A549 treated with RU486 at 1 μM for 4 hours (cell line): ENCODE results near the gene PRKD2. TPM values are rescaled to one million over a fixed set of nuclear protein-coding genes. Genes with fewer than 3 reads are reported as not detected.

ENCODE experiments used
- total RNA-seq: library from RNA; stranded (reverse); fragments of 200-300 nt; extraction: Qiagen RNA extraction; gene quantifications from 5 replicates; pipeline ENCODE4 v1.2.3, GENCODE V29; 2022; ENCODE audit warnings: low read depth

PRKD2 gene
- total RNA-seq: 22.5 to 37.0 TPM (median 30.5 TPM) in 5 replicates

DNA sequence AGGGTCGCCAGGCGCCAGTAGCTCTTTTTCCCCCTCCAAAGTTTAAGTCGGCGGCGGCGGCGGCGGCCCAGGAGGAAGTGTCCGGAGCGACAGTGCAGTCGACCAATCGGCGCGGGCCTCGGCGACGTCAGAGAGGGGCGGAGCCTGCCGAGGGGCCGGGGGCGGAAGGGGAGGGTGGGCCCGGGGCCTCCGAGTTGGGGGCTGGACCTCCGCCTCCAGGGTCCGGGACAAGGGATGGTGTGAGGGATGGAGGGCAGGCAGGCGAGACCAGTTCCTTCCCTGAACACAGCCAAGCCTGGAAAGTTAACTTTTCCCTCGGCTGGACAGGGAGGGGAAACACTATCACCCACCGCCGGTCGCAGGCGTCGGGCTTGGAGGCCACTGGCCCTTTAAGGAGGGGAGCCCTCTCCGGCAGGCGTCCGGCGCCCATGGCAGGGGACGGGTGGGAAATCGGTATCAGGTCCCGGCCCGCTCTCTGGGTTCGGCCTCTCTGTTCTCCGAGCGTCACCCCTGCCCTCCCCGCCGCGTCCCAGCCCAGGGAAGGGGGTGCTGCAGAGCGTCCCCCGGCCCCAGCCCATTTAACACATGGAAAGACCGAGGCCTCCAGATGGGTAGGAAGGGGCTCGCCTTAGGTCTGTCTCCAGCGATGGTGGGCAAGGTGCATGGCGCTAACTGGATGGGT lies at the start of gene PRKD2:
Gene PRKD2, minus strand, starts transcription at position 81 of the 682 bp plus-strand sequence. CDS start 744 bp downstream, outside the sequence.

DNA sequence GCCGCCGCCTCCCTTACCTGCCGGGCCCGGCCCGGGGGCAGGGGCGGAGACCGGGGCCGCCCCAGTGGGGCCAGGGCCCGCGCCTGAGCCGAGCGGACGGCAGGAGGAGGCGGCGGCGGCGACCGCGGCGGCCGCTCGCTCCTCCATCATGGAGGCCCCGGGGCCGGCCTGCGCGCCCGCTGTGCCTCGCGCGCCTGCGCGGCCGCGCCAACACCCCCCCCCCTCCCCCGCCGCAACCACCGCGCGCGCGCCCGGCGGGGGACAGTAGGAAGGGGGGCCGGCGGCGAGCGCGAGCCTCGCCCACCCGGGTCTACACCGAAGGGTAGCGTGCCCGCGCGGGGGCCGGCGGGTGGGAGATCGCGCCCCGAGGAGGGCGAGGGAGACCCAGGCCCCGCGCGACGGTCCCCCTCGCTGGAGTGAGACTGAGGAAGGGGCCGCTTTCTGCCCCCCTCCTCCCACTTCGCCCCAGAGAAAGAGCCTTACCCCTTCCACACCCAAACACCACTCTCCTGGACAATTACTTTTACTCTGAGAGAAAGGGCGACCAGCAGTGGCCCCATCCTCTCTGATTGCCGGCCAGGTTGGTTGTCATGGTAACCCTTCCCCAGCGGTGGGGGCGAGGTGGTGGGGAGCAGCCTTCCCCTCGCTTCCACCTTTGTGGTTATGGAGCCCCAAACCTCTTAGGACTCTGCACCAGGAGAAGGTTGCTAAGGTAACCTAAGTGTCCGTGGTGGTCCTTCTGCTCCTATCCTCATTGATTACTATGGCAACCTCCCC lies 29.6 kb upstream of the PRKD2 start, which contains the start of gene STRN4:
Gene STRN4, minus strand, starts transcription at position 170 of the 777 bp plus-strand sequence. Its CDS starts 20 bp downstream, at position 150.

DNA sequence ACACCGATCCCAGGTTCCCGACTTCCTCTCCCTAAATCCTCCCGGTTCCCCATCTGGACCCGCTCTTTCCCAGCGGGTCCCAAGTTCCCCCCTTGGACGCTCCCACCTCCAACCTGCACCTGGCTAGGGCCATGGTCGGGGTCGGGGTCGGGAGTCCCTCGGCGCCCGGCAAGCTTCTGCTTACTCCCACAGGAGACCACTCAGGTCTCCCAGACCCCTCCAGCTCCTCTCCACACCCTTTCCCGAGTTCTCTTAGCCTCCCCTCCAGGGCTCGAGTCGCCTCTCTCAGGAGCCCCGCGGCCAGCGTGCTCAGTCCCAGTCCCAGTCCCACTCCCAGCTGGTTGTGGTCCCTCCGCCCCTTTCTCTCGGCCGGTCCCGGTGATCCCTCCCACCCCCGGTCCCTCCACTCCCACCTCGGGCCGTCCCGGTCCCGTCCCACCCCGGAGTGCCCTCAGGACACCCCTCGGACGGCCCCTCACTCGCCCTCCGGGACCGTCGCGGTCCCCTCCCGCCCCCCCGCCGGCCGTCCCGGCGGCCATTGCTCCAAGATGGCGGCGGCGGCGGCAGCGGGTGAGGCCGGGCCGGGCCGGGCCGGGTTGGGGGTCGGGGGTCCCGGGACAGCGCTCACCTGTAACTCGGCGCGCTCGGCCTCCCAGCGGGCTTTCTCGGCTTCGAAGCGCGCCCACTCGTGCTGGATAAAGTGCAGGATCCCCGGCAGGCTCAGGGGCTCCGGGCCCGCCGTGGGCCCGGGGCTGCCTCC lies 28.8 kb upstream of the PRKD2 start, which contains the start of gene FKRP:
Gene FKRP, plus strand, starts transcription at position 537 of the 760 bp plus-strand sequence. CDS start 9,394 bp downstream, outside the sequence.

DNA sequence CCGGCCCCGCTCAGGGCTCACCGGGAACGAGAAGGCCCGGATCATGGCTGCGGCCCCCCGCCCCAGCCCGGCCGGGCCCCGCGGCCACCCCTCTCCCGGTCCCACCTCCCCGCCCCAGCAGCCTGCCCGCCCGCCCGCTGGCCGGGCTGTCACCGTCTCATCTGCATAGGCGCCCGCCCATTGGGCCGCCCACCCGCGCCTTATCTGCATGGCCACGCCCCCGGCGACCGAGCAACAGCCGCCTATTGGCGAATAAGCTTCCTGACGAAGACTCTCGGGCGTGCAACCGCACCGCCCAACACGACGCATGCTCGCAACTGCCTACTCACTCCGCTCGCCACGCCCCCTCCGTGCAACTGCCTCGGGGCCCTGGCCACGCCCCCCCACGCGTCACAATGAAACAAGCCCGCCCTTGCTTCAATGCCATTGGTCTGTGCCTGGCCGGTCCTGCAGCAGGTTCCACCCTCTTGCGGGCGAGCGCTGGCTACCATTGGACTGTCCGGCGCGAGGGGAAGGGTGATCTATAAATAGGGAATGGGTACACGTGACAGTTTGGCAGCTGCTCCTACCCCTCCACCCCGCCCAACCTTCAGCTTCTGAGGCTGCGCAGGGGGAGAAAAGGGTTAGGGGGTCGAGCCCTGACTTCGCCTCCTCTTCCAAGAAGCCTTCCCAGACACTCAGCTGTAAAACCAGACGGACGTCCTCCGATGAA lies 55.7 kb downstream of the PRKD2 start, which contains the start of gene DACT3:
Gene DACT3, minus strand, starts transcription at position 163 of the 712 bp plus-strand sequence. Its CDS starts 118 bp downstream, at position 45.

DNA sequence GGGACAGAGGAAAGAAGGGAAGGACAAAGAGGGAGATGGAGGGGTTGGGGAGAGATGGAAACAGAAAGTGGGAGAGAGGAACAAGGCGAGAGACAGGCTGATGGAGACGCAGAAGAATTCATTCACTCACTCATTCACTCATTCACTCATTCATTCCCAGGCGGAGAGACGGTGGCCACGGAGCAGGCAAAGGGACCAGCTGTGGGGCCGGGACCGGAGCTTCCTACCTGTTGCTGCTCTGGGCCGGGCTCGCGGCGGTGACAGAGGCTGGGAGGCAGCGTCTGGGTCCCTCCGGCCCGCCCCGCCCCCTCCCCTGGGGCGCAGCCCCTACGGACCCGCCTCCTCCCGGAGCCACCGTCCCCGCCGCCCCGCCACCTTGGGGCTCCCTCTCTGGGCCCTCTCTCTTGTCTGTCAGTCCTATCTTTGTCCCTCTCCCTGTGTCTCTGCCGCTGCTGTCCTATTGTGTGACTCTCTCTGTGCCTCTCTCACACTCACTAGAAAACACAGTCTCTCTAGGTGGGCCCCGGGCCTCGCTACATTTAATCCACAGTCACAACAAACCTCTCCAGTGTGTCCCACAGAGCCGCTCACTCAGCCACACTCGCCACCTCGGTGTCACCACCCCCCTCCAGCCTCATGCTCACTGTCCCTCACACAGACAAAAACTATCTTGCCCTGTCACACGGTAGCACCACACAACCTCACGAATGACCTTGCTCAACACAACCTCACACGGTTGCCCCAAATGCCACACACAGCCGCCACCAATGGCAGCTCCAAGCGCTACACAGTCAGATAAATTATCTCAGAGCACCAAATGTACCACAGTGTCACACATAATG lies 80.8 kb downstream of the PRKD2 start, which contains the start of gene GNG8:
Gene GNG8, minus strand, starts transcription at position 283 of the 842 bp plus-strand sequence. CDS start 1,520 bp downstream, outside the sequence.

DNA sequence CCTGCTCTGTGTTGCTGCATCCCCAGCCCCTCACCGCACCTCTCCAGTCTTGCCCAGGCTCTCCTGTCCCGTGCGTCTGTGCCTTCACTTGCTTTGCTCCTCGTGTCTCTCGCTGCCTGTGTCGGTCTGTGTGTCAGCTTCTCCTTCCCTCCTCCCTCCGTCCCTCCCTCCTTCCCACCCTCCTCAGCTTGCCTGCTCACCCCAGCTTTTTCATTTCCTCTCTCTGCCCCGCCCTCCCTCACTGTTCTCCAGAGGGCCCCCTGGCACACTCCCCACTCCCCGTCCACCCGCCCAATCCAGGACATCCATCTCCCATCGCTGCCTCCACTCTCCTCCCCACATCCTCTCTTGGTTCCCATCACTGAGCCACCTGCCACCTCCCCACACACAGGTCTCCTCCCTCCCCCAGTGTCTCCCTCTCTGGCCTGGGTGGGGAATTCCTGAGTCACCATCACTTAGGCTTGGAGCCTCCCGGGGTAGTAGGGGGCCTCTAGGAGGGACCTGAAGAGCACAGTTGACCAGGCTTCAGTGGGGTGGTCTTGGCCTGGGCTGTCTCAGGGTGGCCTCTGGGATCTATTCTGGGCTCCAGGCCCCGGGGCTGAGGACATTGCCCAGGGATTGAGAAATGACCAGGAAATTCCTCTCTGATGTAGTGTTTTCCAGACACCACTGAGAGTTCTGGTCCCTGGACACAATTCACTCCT lies 91.8 kb downstream of the PRKD2 start, which contains the start of gene PTGIR:
Gene PTGIR, minus strand, starts transcription at position 132 of the 704 bp plus-strand sequence. CDS start 864 bp downstream, outside the sequence.

Other genes with a start within 250 kb of the PRKD2 start
- gene PNMA8A, start 245.6 kb downstream of the PRKD2 start, total RNA-seq: 8.8 to 12.0 TPM (median 11.0 TPM) in 5 replicates
- gene PNMA8B, start 221.2 kb downstream of the PRKD2 start, total RNA-seq: not detected in 5 replicates
- 201 to 250 TPM (median 241 TPM) in 5 replicates for gene CALM3, start 115.8 kb downstream of the PRKD2 start, total RNA-seq
- gene PTGIR, start 92.0 kb downstream of the PRKD2 start, total RNA-seq: 0.22 TPM in 1 of 5 replicates, not detected in the others
- not detected in 5 replicates for gene GNG8, start 80.9 kb downstream of the PRKD2 start, total RNA-seq
- 0.22 to 0.37 TPM (median 0.25 TPM) in 5 replicates for gene DACT3, start 55.9 kb downstream of the PRKD2 start, total RNA-seq
- gene FKRP, start 28.9 kb upstream of the PRKD2 start, total RNA-seq: 16.4 to 23.8 TPM (median 20.9 TPM) in 5 replicates
- gene STRN4, start 29.3 kb upstream of the PRKD2 start, total RNA-seq: 67.5 to 92.1 TPM (median 84.7 TPM) in 5 replicates
- 228 to 282 TPM (median 257 TPM) in 5 replicates for gene SLC1A5, start 71.5 kb upstream of the PRKD2 start, total RNA-seq
- gene AP2S1, start 133.7 kb upstream of the PRKD2 start, total RNA-seq: 231 to 323 TPM (median 313 TPM) in 5 replicates
- 21.4 to 28.9 TPM (median 27.9 TPM) in 5 replicates for gene ARHGAP35, start 143.9 kb upstream of the PRKD2 start, total RNA-seq